Measurements from ENCODE around the gene AMPD2.

DNA sequence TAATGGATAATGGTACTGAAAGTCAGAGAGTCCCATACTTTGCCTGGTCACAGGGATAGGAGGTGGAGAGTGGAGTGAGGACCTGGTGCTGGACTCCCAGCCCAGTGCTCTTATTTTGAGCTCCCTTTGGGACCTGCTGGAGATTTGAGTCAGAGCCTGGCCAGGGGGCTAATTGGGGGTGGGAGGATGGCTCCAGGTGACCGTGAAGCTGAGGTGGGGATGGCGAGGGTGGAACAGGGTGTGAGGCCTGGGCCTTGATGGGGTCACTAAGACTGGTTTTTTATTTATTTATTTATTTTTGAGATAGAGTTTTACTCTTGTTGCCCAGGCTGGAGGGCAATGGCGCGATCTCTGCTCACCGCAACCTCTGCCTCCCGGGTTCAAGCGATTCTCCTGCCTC is 17.8 kb downstream of the AMPD2 start:
- TF ChIP-seq, protein P1, sequence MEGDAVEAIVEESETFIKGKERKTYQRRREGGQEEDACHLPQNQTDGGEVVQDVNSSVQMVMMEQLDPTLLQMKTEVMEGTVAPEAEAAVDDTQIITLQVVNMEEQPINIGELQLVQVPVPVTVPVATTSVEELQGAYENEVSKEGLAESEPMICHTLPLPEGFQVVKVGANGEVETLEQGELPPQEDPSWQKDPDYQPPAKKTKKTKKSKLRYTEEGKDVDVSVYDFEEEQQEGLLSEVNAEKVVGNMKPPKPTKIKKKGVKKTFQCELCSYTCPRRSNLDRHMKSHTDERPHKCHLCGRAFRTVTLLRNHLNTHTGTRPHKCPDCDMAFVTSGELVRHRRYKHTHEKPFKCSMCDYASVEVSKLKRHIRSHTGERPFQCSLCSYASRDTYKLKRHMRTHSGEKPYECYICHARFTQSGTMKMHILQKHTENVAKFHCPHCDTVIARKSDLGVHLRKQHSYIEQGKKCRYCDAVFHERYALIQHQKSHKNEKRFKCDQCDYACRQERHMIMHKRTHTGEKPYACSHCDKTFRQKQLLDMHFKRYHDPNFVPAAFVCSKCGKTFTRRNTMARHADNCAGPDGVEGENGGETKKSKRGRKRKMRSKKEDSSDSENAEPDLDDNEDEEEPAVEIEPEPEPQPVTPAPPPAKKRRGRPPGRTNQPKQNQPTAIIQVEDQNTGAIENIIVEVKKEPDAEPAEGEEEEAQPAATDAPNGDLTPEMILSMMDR (IDR thresholded peaks at IDR 0.05) = no peak
- no peak for TF ChIP-seq POLR2AphosphoS5 (IDR thresholded peaks at IDR 0.05; ENCODE audit: insufficient read depth in 1 of 2, low read depth in 1 of 2)

Measured in vagina (tissue), 2 donors.